ENCODE results near the gene JARID2.

Gene JARID2

DNA sequence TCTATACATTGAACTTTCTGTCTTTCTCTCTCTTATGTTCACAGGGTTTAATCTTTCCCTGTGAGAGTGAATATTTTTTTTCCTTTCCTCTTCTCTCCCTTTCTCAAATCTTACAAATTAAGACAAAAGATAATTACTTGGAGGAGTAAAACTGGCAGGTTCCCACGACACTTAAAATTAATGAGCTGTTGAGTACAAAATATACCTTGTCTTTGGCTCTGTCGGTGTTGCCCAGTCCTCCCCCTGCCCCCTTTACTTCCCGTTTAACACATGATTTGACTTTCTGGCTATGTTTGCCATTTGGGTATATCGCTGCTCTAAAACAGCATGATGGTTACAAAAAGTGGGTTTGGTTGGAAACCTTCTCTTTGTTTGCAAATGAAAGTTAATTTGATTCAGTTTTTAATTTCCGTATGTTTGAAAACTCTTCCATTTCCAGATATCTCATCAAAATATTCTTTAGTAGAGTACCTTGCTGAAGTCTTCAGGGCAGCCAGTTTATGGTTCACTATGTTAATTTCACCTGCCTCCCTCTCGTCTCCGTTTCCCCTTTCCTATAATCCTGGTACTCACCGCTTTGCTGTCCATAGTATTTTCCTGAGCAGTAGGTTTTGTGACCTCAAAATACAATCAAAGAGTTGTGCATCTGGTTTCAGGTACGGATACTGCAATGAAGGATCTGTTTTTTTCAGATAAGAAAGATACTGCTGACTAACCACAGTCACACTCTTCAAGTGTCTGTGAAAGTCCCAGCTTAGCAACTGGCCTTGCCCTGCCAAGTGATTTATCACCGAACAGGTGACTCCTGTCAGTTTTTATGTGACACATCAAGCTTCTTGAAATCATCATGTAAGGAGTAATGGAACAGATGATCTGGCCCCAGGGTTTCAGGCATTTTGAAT, 235.8 kb downstream of the JARID2 start:
- H3K9me3 ChIP-seq (ENCODE audit: insufficient read depth, low read depth, low read length), result no peaks in the 10 kb centered on the region
- H3K4me3 ChIP-seq (ENCODE audit: low read length), result no peak overlapping the region
- H3K27ac ChIP-seq (ENCODE audit: low read depth, low read length), result no peak overlapping the region
- peaks cover 16% of the 10 kb centered on the region; the same call in 1 of the 2 replicates for H3K36me3 ChIP-seq (ENCODE audit: insufficient read depth, low read length)
- WGBS, result 90% methylated on average over 9 of the region's 10 CpGs
- peaks cover 77% of the 10 kb centered on the region for H3K4me1 ChIP-seq (ENCODE audit: insufficient read depth, low read length)
- H3K27me3 ChIP-seq (ENCODE audit: insufficient read depth, low read length), result no peaks in the 10 kb centered on the region
- no peak overlapping the region for H3K9ac ChIP-seq (ENCODE audit: low read depth, low read length)

DNA sequence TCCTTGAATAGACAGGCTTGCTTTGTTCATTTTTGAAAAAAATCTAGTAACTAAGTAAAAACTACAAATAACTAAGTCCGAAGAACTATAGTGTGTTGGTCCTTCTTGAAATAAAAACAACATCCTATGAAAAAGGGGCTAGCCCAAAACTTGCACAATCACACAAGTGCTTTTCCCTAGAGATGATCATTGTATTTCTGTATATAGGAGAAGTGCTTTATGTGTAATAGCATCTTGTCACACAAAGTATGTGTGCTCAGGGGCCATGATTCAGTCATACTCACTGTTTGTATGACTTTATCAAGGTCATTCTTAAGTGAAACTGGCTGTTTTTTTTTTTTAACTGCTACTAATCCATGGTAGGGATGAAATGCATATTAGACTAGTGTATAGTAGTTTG, 237.2 kb downstream of the JARID2 start:
- H3K4me1 ChIP-seq (ENCODE audit: insufficient read depth, low read length), result peaks cover 66% of the 10 kb centered on the region
- H3K27me3 ChIP-seq (ENCODE audit: insufficient read depth, low read length), result no peaks in the 10 kb centered on the region
- peaks cover 18% of the 10 kb centered on the region for H3K36me3 ChIP-seq (ENCODE audit: insufficient read depth, low read length)
- no peak overlapping the region for H3K4me3 ChIP-seq (ENCODE audit: low read length)
- no CpG with 5 or more reads among the region's 1 CpG for WGBS
- no peak overlapping the region for H3K27ac ChIP-seq (ENCODE audit: low read depth, low read length)
- H3K9ac ChIP-seq (ENCODE audit: low read depth, low read length), result no peak overlapping the region
- no peaks in the 10 kb centered on the region for H3K9me3 ChIP-seq (ENCODE audit: insufficient read depth, low read depth, low read length)

DNA sequence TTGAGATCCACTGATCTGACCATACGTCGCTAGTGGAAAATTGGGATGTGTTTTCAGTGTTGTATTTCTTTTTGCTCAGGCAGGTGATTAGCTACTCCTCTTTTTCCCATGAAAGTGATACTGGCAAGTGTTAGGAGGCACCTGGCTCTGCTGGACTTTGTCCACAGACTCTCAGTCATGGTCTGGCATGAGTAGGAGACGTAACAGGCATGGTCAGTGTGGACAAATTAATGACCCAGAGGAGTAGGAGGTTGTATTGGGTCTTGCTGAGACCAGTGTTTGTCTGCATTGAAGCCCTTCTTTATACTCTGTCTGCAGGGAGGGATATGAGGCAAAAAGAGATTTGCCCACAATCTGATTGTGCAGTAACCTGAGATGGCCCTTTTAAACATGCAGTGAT, 238.3 kb downstream of the JARID2 start:
- Histone ChIP-seq H3K27me3 (ENCODE audit: insufficient read depth, low read length) (no peaks in the 10 kb centered on the region), H3K9me3 (ENCODE audit: insufficient read depth, low read depth, low read length) (no peaks in the 10 kb centered on the region), H3K4me3 (ENCODE audit: low read length) (no peak overlapping the region), H3K36me3 (ENCODE audit: insufficient read depth, low read length) (peaks cover 28% of the 10 kb centered on the region), H3K4me1 (ENCODE audit: insufficient read depth, low read length) (peaks cover 58% of the 10 kb centered on the region), H3K27ac (ENCODE audit: low read depth, low read length) (no peak overlapping the region), H3K9ac (ENCODE audit: low read depth, low read length) (no peak overlapping the region)
- over 99% methylated on average over 3 of the region's 3 CpGs for WGBS

DNA sequence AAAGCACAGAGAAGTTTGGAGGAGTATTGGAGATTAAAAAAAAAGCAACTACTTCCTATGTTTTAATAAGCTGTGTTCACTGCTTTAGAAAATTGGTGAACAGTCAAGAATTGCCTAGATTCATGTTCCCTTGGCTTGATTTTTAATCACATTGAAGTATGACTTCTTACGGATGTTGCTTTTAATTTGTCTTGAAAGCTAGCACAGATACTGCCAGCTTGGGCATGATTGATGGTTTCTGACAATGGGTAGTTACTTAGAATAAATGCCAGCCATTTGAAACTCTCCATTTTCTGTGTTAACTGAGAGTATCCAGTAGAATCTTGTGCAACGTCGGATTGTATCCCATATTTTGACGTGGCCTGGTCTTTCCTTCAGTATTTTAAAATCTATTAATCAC, 239.0 kb downstream of the JARID2 start:
- Histone ChIP-seq H3K9ac (ENCODE audit: low read depth, low read length) (no peak overlapping the region), H3K9me3 (ENCODE audit: insufficient read depth, low read depth, low read length) (no peaks in the 10 kb centered on the region), H3K27ac (ENCODE audit: low read depth, low read length) (no peak overlapping the region), H3K36me3 (ENCODE audit: insufficient read depth, low read length) (peaks cover 35% of the 10 kb centered on the region), H3K27me3 (ENCODE audit: insufficient read depth, low read length) (no peaks in the 10 kb centered on the region), H3K4me1 (ENCODE audit: insufficient read depth, low read length) (peaks cover 55% of the 10 kb centered on the region), H3K4me3 (ENCODE audit: low read length) (no peak overlapping the region)
- WGBS, result 90% methylated on average over 4 of the region's 4 CpGs

DNA sequence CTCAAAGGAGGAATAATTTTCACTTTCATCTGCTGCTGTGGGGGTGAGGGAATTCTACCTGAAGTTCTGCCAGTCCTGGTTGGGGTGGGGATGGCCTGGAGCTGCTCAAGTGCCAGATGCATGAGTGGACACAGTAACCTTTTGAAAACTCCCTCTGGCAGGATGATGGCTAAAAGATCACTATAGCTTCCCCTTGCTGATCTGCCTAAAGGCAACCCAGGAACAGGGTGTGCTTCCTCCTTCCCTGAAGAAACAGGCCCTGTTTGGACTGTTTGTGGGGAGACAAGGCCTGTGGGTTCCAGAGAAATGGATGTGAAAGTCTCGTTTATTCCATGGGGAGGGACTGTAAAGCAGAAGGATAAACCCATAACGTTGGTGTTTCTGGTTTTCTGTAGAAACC, 240.1 kb downstream of the JARID2 start:
- H3K27ac ChIP-seq (ENCODE audit: low read depth, low read length), result no peak overlapping the region
- H3K36me3 ChIP-seq (ENCODE audit: insufficient read depth, low read length), result peaks cover 40% of the 10 kb centered on the region
- WGBS, result 82% methylated on average over 2 of the region's 2 CpGs
- H3K4me1 ChIP-seq (ENCODE audit: insufficient read depth, low read length), result peaks cover 55% of the 10 kb centered on the region
- no peak overlapping the region for H3K4me3 ChIP-seq (ENCODE audit: low read length)
- H3K27me3 ChIP-seq (ENCODE audit: insufficient read depth, low read length), result no peaks in the 10 kb centered on the region
- no peak overlapping the region for H3K9ac ChIP-seq (ENCODE audit: low read depth, low read length)
- no peaks in the 10 kb centered on the region for H3K9me3 ChIP-seq (ENCODE audit: insufficient read depth, low read depth, low read length)

DNA sequence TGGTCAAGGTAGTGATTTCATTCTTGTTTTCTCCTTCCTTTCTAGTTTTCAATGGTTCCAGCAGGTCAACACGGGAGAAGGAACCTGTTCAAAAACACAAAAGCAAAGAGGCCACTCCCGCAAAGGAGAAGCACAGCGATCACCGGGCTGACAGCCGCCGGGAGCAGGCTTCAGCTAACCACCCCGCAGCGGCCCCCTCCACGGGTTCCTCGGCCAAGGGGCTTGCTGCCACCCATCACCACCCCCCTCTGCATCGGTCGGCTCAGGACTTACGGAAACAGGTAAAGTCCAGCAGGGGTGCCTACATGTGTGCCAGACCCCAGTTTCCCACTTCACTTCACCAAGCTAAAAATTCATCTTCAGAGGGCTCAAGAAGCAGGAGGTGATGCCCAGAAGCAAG, 241.4 kb downstream of the JARID2 start:
- 96% methylated on average over 13 of the region's 13 CpGs for WGBS
- Histone ChIP-seq H3K9me3 (ENCODE audit: insufficient read depth, low read depth, low read length) (no peaks in the 10 kb centered on the region), H3K36me3 (ENCODE audit: insufficient read depth, low read length) (peaks cover 48% of the 10 kb centered on the region), H3K4me1 (ENCODE audit: insufficient read depth, low read length) (peaks cover 56% of the 10 kb centered on the region), H3K4me3 (ENCODE audit: low read length) (no peak overlapping the region), H3K27ac (ENCODE audit: low read depth, low read length) (no peak overlapping the region), H3K9ac (ENCODE audit: low read depth, low read length) (no peak overlapping the region), H3K27me3 (ENCODE audit: insufficient read depth, low read length) (no peaks in the 10 kb centered on the region)

DNA sequence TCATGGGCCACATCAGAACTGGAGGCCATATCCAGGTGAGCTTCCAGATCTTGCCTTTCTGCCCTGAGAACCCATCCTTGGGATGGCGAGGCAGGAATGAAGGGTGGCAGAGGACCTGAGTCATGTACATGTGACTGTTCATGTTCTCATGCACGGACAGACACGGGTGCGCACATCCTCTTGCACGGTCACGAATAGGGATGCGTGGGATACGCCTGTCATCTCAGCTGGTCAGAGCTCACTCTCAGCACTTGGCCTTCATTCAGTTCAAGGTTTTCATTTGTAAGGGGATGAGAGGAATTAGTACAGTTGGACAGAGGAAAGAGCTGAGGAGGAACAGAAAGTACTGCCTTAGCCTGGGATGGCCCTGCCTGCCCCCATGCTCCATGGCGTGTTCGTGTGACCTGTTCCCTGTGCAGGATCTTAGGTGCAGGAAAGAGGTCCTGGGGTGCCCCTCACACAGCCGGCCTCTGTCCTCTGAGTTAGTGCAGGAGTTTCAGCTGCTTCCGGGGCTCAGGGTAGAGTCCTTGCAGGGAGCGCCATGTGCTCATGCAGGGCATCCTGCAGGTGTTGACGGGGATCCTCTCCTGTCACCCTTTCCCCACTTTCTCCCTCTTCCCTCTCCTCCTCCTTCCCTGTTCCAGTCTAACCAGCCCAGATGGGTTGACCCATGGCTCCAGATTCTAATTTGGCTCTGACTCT, 243.5 kb downstream of the JARID2 start:
- H3K4me1 ChIP-seq (ENCODE audit: insufficient read depth, low read length), result peaks cover 61% of the 10 kb centered on the region
- no peaks in the 10 kb centered on the region for H3K27me3 ChIP-seq (ENCODE audit: insufficient read depth, low read length)
- H3K4me3 ChIP-seq (ENCODE audit: low read length), result no peak overlapping the region
- WGBS, result 85% methylated on average over 14 of the region's 14 CpGs
- peaks cover 54% of the 10 kb centered on the region for H3K36me3 ChIP-seq (ENCODE audit: insufficient read depth, low read length)
- no peaks in the 10 kb centered on the region for H3K9me3 ChIP-seq (ENCODE audit: insufficient read depth, low read depth, low read length)
- no peak overlapping the region for H3K9ac ChIP-seq (ENCODE audit: low read depth, low read length)
- H3K27ac ChIP-seq (ENCODE audit: low read depth, low read length), result no peak overlapping the region

DNA sequence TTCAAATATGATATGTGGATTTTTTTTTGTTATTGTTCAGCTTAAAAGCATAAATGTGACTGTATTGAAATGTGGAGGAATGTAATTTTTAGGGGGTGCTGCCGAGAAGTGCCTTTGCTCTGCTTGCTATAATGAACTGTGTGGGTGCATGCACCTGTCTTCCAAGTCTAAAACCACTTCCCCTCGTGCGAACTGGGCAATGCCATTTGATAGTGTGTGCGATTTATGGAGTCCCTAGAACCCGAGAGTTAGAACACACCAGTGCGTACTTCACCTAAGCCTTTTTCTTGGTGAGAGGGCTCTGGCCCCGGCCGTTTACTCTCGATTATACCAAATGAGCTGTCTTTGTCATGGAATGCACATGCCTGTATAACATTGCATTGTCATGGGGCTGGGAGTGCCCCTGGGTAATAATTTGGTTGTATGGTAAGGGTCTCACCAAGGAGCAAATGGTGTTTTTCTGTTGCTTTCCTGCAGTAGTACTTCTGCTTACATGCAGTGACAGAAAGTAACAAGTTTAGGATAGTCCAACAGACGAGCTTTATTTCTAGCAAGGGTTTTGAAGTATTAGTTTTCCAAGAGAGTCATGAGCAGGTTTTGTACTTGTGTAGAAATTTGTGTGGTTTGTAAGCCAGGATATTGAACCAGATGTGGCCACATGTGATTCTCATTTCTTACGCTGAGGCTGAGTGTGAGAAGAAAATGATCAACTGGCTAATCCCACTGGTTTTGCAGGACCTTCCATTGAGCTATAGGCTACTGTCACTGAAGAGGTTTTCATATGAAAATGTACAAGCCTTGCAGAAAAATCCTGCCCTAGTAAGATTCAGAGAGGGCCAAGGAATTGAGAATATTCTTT, 244.6 kb downstream of the JARID2 start:
- H3K4me3 ChIP-seq (ENCODE audit: low read length), result no peak overlapping the region
- no peak overlapping the region for H3K9ac ChIP-seq (ENCODE audit: low read depth, low read length)
- peaks cover 63% of the 10 kb centered on the region for H3K36me3 ChIP-seq (ENCODE audit: insufficient read depth, low read length)
- H3K9me3 ChIP-seq (ENCODE audit: insufficient read depth, low read depth, low read length), result no peaks in the 10 kb centered on the region
- H3K27ac ChIP-seq (ENCODE audit: low read depth, low read length), result peak overlapping the region; percentile 22; the same call in 1 of the 2 replicates
- 91% methylated on average over 11 of the region's 11 CpGs for WGBS
- H3K27me3 ChIP-seq (ENCODE audit: insufficient read depth, low read length), result no peaks in the 10 kb centered on the region
- peaks cover 51% of the 10 kb centered on the region for H3K4me1 ChIP-seq (ENCODE audit: insufficient read depth, low read length)

DNA sequence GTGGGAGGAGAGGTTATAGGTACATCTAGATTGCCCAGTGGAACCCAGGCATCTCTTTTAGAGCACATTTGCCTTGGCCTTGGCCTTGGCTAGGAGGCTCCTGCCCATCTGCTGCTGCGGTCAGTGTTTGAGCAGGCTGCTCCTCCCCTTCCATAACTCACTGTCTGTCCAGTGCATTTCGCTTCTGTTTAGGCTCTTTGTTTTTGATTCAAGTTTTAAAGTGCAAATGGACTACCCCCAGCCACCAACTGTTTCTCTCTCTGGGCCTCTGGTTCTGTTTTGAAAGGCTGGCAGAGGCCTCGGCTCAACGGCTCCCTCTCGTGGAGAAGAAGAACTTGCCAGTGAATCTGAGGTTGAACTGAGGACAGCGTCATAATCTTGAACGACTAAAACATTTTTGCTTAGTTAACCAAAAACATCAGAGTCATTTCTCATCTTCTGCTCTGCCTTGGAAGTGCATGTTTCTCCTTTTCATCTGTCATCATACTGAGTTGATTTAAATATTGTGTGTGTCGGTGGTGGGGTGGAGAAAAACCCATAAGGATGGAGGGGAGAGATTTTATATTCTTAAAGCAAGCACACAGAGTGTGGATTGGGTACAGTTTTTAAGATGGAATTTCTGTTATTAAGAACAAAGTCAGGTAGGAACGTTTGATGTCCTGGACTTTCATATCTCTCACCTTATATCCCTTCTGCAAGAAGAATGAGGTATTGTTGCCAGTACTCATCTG, 245.6 kb downstream of the JARID2 start:
- H3K9ac ChIP-seq (ENCODE audit: low read depth, low read length), result no peak overlapping the region
- peaks cover 71% of the 10 kb centered on the region for H3K36me3 ChIP-seq (ENCODE audit: insufficient read depth, low read length)
- no peak overlapping the region for H3K4me3 ChIP-seq (ENCODE audit: low read length)
- H3K27me3 ChIP-seq (ENCODE audit: insufficient read depth, low read length), result no peaks in the 10 kb centered on the region
- no peaks in the 10 kb centered on the region for H3K9me3 ChIP-seq (ENCODE audit: insufficient read depth, low read depth, low read length)
- H3K27ac ChIP-seq (ENCODE audit: low read depth, low read length), result no peak overlapping the region; the same call in 1 of the 2 replicates
- H3K4me1 ChIP-seq (ENCODE audit: insufficient read depth, low read length), result peaks cover 48% of the 10 kb centered on the region
- 25% methylated on average over 8 of the region's 9 CpGs for WGBS

DNA sequence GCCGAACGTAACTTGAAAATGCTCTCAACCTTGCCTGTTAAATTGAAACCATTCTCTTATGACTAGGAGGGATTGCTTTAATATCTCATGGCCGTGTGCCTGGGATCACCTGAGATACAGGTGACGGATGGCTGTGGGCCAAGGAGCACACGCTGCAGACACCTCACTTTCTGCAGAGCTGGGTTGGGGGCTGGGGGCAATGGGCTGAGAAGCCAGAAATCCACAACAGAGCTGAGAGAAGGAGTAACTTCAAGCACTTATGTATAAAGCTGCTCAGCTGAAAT, 246.1 kb downstream of the JARID2 start:
- H3K9me3 ChIP-seq (ENCODE audit: insufficient read depth, low read depth, low read length), result no peaks in the 10 kb centered on the region
- H3K9ac ChIP-seq (ENCODE audit: low read depth, low read length), result no peak overlapping the region
- peaks cover 48% of the 10 kb centered on the region for H3K4me1 ChIP-seq (ENCODE audit: insufficient read depth, low read length)
- no peak overlapping the region for H3K4me3 ChIP-seq (ENCODE audit: low read length)
- H3K27me3 ChIP-seq (ENCODE audit: insufficient read depth, low read length), result no peaks in the 10 kb centered on the region
- no peak overlapping the region for H3K27ac ChIP-seq (ENCODE audit: low read depth, low read length)
- peaks cover 71% of the 10 kb centered on the region for H3K36me3 ChIP-seq (ENCODE audit: insufficient read depth, low read length)
- WGBS, result 77% methylated on average over 5 of the region's 5 CpGs

All from HUES64 (cell line).